ENCODE data around the gene PLD6. TPM values are rescaled to one million over a fixed set of nuclear protein-coding genes. Genes with fewer than 3 reads are reported as not detected.

The PLD6 gene
- total RNA-seq, 4 donors from 2014 or later = 6.0 to 11.1 (median 8.2) TPM

- 80 to 88% methylated on average over 16 of the region's 16 CpGs for WGBS, 2 donors
- peaks cover 0 to 30% (median 15%) of the 10 kb centered on the region in 4 donors for H3K4me1 ChIP-seq
Observed at GRCh38 chr17:17231621-17232302, 25.6 kb upstream of the PLD6 start.

GRCh38 chr17:17229416-17230384, 23.6 kb upstream of the PLD6 start:
- Histone ChIP-seq H3K9me3 (no peaks in the 10 kb centered on the region), H3K4me3 (no peak overlapping the region), H3K27ac (no peak overlapping the region), H3K27me3 (no peaks in the 10 kb centered on the region), H3K4me1 (peaks cover 0 to 15% (median 5%) of the 10 kb centered on the region in 4 donors), H3K36me3 (peaks cover 9 to 82% (median 48%) of the 10 kb centered on the region in 3 donors)
- no peak for DNase-seq (ENCODE audit: low spot score in 2 of 2)
- WGBS, 2 donors = 87 to 88% methylated on average over 26 of the region's 26 CpGs
- no peak for TF ChIP-seq EP300 (IDR thresholded peaks at IDR 0.05)
- TF ChIP-seq POLR2A (IDR thresholded peaks at IDR 0.05) = no peak
- TF ChIP-seq, protein P1, sequence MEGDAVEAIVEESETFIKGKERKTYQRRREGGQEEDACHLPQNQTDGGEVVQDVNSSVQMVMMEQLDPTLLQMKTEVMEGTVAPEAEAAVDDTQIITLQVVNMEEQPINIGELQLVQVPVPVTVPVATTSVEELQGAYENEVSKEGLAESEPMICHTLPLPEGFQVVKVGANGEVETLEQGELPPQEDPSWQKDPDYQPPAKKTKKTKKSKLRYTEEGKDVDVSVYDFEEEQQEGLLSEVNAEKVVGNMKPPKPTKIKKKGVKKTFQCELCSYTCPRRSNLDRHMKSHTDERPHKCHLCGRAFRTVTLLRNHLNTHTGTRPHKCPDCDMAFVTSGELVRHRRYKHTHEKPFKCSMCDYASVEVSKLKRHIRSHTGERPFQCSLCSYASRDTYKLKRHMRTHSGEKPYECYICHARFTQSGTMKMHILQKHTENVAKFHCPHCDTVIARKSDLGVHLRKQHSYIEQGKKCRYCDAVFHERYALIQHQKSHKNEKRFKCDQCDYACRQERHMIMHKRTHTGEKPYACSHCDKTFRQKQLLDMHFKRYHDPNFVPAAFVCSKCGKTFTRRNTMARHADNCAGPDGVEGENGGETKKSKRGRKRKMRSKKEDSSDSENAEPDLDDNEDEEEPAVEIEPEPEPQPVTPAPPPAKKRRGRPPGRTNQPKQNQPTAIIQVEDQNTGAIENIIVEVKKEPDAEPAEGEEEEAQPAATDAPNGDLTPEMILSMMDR (IDR thresholded peaks at IDR 0.05) = no peak

More at GRCh38 chr17:17231621-17232302, 25.6 kb upstream of the PLD6 start:
- H3K27me3 ChIP-seq = no peaks in the 10 kb centered on the region
- peaks cover 2 to 62% (median 32%) of the 10 kb centered on the region in 3 donors for H3K36me3 ChIP-seq
- no peaks in the 10 kb centered on the region for H3K9me3 ChIP-seq
- no peak overlapping the region for H3K27ac ChIP-seq
- TF ChIP-seq, protein P1 (IDR thresholded peaks at IDR 0.05) = no peak
- no peak for TF ChIP-seq POLR2A (IDR thresholded peaks at IDR 0.05)
- TF ChIP-seq EP300 (IDR thresholded peaks at IDR 0.05) = no peak
- no peak for DNase-seq (ENCODE audit: low spot score in 2 of 2)
- H3K4me3 ChIP-seq = no peak overlapping the region

DNA sequence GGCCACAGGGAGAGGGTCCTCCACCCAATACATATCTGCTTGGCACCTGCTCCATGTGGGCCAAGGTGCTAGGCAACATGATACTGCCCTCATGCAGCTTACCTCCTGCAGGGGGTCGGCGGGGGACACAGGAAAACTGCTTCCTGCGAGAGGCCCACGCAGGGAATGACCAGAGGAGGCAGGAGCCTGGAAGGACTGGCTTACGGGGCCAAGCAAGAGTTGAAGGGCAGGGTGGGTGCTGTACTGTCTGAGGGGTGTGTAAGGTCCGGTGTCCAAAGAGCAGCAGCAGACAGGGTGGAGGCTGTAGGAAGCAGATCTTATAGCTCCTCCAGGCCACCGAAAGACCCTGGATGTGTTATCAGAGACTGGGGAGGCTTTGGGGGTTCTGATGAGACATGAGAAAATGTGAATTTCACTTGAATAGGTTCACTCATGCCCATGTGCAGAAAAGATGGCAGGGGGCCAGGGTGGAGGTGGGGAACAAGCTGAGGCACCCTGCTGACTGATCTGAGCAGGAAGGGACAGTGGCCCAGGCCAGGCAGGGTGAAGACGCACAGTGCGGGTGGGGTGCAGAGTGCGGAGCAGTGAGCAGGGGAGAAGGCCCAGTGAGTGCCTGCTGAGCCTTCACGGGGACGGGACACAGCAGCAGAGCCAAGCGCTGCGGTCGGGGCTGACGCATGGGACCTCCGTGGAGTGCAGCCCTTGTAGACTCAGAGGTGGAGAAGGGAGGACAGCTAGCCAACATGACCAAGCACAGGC, 22.6 kb upstream of the PLD6 start:
- WGBS, 2 donors = 89 to 90% methylated on average over 14 to 17 of the region's 17 CpGs
- Histone ChIP-seq H3K36me3 (peaks cover 9 to 92% (median 55%) of the 10 kb centered on the region in 3 donors), H3K27me3 (no peaks in the 10 kb centered on the region), H3K4me3 (no peak overlapping the region), H3K4me1 (peaks cover 0 to 6% (median 0%) of the 10 kb centered on the region in 4 donors), H3K27ac (no peak overlapping the region), H3K9me3 (no peaks in the 10 kb centered on the region)
- no peak for DNase-seq (ENCODE audit: low spot score in 2 of 2)
- TF ChIP-seq POLR2A (IDR thresholded peaks at IDR 0.05) = no peak
- no peak for TF ChIP-seq EP300 (IDR thresholded peaks at IDR 0.05)
- TF ChIP-seq, protein P1 (IDR thresholded peaks at IDR 0.05) = no peak

DNA sequence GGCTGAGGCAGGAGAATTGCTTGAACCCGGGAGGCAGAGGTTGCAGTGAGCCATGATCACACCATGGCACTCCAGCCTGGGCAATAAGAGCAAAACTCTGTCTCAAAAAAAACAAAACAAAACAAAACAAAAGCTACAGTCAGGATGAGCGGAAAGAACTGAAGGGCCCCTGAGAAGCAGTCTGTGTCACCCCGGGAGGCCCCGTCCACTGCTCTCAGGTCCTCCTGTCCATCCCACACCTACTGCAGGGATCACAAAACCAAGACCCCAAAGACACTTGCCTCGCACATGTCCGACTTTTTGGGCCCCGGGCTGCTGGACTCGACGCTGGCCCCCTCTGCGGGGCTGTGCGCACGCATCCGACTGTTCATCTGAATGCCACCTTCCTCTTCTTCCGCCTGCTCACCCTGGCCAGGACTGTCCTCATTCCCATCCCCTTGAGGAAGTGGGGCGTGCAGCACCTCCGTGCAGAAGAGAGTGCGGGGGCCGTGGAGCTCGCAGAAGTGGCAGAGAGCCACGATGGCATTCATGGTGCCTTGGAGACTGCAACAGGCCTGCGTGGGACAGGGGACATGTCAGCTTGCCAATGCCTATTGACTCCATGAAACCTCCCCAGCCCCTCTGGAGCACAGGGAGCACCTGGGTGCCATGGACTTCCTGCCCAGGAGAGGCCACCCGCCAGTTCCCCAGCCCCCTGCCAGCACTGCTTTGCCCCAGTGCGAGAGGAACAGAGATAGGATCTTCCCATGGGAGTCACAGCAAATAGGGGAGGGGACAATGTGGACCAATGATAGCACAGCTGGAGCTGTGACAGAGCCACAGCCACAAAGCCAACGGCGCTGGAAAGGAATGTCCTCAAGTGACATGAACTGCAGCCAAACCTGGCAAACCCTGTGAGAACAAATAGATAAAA, 21.7 kb upstream of the PLD6 start:
- Histone ChIP-seq H3K27me3 (no peaks in the 10 kb centered on the region), H3K9me3 (no peaks in the 10 kb centered on the region), H3K4me1 (peaks cover 0 to 4% (median 0%) of the 10 kb centered on the region in 4 donors), H3K4me3 (no peak overlapping the region), H3K27ac (no peak overlapping the region), H3K36me3 (peaks cover 9 to 100% (median 63%) of the 10 kb centered on the region in 3 donors)
- no peak for DNase-seq (ENCODE audit: low spot score in 2 of 2)
- TF ChIP-seq, protein P1 (IDR thresholded peaks at IDR 0.05) = no peak
- TF ChIP-seq EP300 (IDR thresholded peaks at IDR 0.05) (no peak), POLR2A (IDR thresholded peaks at IDR 0.05) (no peak)
- 87 to 88% methylated on average over 24 to 25 of the region's 25 CpGs for WGBS, 2 donors

Data from tibial nerve (tissue), 4 donors.